ENCODE results near the gene GABRG2.

The GABRG2 gene

GRCh38 chr5:162196351-162196750 lies 128.8 kb downstream of the GABRG2 start:
- no peak for DNase-seq

- no peak for DNase-seq
Measured at GRCh38 chr5:162202285-162202880, 134.8 kb downstream of the GABRG2 start.

Data from activated CD4-positive, alpha-beta T cell treated with anti-CD3 and anti-CD28 coated beads for 1 hour (primary cell).